Psoas muscle (tissue), 8 donors: Measurements from ENCODE around the gene NUP205. TPM values are rescaled to one million over a fixed set of nuclear protein-coding genes. Genes with fewer than 3 reads are reported as not detected.

Experiments
- ATAC-seq, 4 donors: fragments of 200-7000 bp; cut with Tn5 transposase; one replicate each; pipeline ENCODE4 v1.9.1; 2020; ENCODE audit warnings: moderate library complexity in 3 of 4, mild to moderate bottlenecking in 2 of 4
- DNase-seq, 2 donors: peaks; one replicate each; pipeline ENCODE4 v3.0.0-alpha.2; 2020
- H3K27ac ChIP-seq: fragments of 200-600 bp; one replicate; pipeline ENCODE4 v1.8.0; 2022
- H3K27me3 ChIP-seq, 3 donors: fragments of 200-600 bp in 1 of 3; one replicate each; pipeline versions ENCODE4 v1.6.1 to v1.8.0; 2013 to 2022; ENCODE audit warnings: low read length in 2 of 3, mild to moderate bottlenecking in 2 of 3, moderate library complexity in 1 of 3; ENCODE audit not compliant: insufficient read depth in 3 of 3
- H3K36me3 ChIP-seq, 2 donors: fragments of 200-600 bp in 1 of 2; one replicate each; pipeline versions ENCODE4 v1.6.1 to v1.8.0; 2013 to 2022; ENCODE audit warnings: low read depth in 1 of 2, mild to moderate bottlenecking in 1 of 2, moderate library complexity in 1 of 2; ENCODE audit not compliant: insufficient read depth in 1 of 2
- H3K4me1 ChIP-seq: fragments of 200-600 bp; one replicate; pipeline ENCODE4 v1.8.0; 2022
- H3K4me3 ChIP-seq: fragments of 200-600 bp; one replicate; pipeline ENCODE4 v1.8.0; 2022; ENCODE audit warnings: mild to moderate bottlenecking
- H3K9me3 ChIP-seq: fragments of 200-600 bp; one replicate; pipeline ENCODE4 v1.8.0; 2022
- CTCF ChIP-seq: fragments of 200-600 bp; IDR thresholded peaks from one replicate; pipeline ENCODE4 v1.8.0; 2022; ENCODE audit warnings: antibody characterized with exemption
- WGBS, 3 donors: extraction: QIAGEN DNeasy Blood & Tissue Kit; methylation state at CpG; one replicate each; pipeline versions ENCODE4 v1.1.6 to v1.1.7; 2013; 5-methylcytosine and 5-hydroxymethylcytosine counted together
- intact Hi-C, 2 donors: fragments of 100-400 bp; cut with DNase I; formaldehyde crosslinking; loops; one replicate each; pipeline versions ENCODE4 v1.11.0 to v1.14.2; 2022
- polyA plus RNA-seq, 3 donors: library from polyadenylated mRNA; stranded (reverse); fragments of 200-250 nt; gene quantifications; one replicate each; pipeline ENCODE4 v1.2.3, GENCODE V29; 2013
- total RNA-seq, 4 donors: library from RNA; stranded (reverse); fragmentation: NEBNext Ultra II Directional in 2 of 4; extraction: Animal tissue kit (Norgen Biotek cat#: 25700) in 2 of 4; gene quantifications; one replicate each; pipeline versions ENCODE4 v1.2.1 to v1.2.4, GENCODE V29; 2021 to 2023
- donor health status: healthy with polysubstance abuse.
- donor health status: DM: no; HTN: no; CAD: no; lungs with moderate emphysema.
- donor health status: Bipolar disorder and iron deficiency.
- donor health status: healthy.
- donor health status: DM: yes; HTN: yes; CAD: no.
- donor health status: DM: no; HTN: no; CAD: no.
- donor health status: DM: no; HTN: no; CAD: no.
- donor health status: DM: yes; HTN: yes; CAD: no.

NUP205 gene
- total and polyA plus RNA-seq, 7 donors, result 15.7 to 22.7 (median 19.5) TPM

- TF ChIP-seq CTCF, result no peak
- Histone ChIP-seq H3K4me3 (no peak overlapping the region), H3K36me3 (no peaks in the 10 kb centered on the region), H3K27ac (no peak overlapping the region), H3K27me3 (no peaks in the 10 kb centered on the region), H3K4me1 (no peaks in the 10 kb centered on the region), H3K9me3 (no peaks in the 10 kb centered on the region)
- ATAC-seq (no peak), DNase-seq (no peak)
- intact Hi-C loops, result loop anchor here (10.0 kb wide), 2 partner anchors 127 to 137 kb away; no protein-coding TSS in a partner anchor
- WGBS, 3 donors, result 46 to 78% (median 62%) methylated on average over 3 of the region's 3 CpGs
Observed at GRCh38 chr7:135552148-135552547, 5.6 kb upstream of the NUP205 start.

DNA sequence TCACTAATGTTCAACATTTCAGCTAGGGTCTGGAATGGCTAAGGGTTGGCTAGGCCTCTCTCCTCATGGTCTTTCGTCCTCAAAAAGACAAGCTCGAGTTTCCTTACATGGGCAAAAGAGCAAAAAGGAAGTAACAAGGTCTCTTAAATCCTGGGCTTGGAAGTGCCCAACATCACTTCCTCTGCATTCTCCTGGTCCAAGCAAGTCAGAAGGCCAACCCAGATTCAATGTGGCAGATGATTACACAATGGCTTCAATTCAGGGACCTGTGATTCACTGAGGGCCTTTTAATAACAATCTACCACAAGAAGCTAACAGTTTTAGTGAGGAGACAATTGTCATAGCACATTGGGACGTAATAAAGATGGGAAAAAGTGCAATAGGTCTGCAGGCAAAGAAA is 4.4 kb upstream of the NUP205 start:
- intact Hi-C loops, result loop anchor here (10.0 kb wide), 2 partner anchors 129 to 139 kb away; no protein-coding TSS in a partner anchor
- H3K4me1 ChIP-seq, result no peaks in the 10 kb centered on the region
- 86 to 91% (median 90%) methylated on average over 3 of the region's 3 CpGs for WGBS, 3 donors

DNA sequence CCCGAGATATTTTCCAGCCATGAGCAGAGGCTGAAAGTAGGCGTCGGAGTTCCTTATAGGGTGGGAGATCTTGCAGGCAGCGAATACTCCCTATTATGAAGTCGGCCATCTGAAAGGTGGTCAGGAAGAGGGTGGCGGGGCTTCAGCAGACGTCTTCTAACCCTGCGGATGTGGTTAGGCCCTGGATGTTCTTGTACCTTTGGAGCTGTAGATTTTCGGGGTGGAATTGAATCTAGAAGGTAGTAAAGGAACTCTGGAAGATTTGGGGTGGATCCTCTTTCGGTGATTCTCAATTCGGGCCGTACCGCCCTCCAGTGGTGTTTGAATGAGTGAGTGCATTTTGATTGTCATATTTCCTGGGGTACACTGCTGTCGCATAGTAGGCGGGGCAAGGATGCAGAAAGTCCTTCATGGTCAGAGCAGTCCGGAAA is 635 bp downstream of the NUP205 start:
- ATAC-seq (peak; percentile 65 to 85 (median 72)), DNase-seq (peak; percentile 43 to 63)
- H3K36me3 ChIP-seq, result no peaks in the 10 kb centered on the region
- intact Hi-C loops, result loop anchor here (2.0 to 10.0 kb wide), 6 partner anchors 46 to 278 kb away; partner anchors contain the start of gene CNOT4 (in 1 of the 2)
- WGBS, 3 donors, result 0 to 1% (median 0%) methylated on average over 16 of the region's 16 CpGs
- peak; percentile 53 for TF ChIP-seq CTCF
- peaks cover 8% of the 10 kb centered on the region for H3K4me1 ChIP-seq
- H3K27me3 ChIP-seq, result no peaks in the 10 kb centered on the region
- peak overlapping the region; percentile 94 for H3K4me3 ChIP-seq
- H3K27ac ChIP-seq, result peak overlapping the region; percentile 98
- no peaks in the 10 kb centered on the region for H3K9me3 ChIP-seq

More for the DNA sequence above, 4.4 kb upstream of the NUP205 start:
- Histone ChIP-seq H3K27me3 (no peaks in the 10 kb centered on the region), H3K27ac (no peak overlapping the region), H3K4me3 (no peak overlapping the region), H3K9me3 (no peaks in the 10 kb centered on the region), H3K36me3 (no peaks in the 10 kb centered on the region)
- no peak for TF ChIP-seq CTCF
- ATAC-seq, result no peak
- DNase-seq, result no peak

DNA sequence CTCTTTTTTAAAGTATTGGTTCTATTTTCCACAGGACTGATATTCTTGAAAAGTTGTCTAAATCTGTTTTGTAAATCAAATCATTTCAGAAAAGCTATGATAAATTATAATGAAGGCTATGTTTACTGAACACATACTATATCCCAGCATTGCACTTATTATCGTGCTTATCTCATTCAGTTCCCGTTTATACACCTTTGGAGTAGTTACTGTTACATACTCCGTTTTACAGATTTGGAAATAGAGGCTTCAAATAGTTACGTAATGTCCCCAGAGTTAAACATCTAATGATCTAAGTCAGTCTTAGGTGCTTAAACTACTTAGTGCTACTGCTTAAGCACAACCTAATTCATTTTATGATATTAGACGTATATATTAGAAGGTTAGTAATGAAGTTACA is 1.2 kb downstream of the NUP205 start:
- 53 to 63% (median 54%) methylated on average over 5 of the region's 5 CpGs for WGBS, 3 donors
- H3K9me3 ChIP-seq, result no peaks in the 10 kb centered on the region
- H3K4me1 ChIP-seq, result peaks cover 8% of the 10 kb centered on the region
- no peaks in the 10 kb centered on the region for H3K27me3 ChIP-seq
- no peak for TF ChIP-seq CTCF
- H3K36me3 ChIP-seq, result no peaks in the 10 kb centered on the region
- DNase-seq, result no peak
- H3K4me3 ChIP-seq, result peak overlapping the region; percentile 94
- peak overlapping the region; percentile 98 for H3K27ac ChIP-seq
- no peak for ATAC-seq
- intact Hi-C loops, result loop anchor here (2.0 to 10.0 kb wide), 6 partner anchors 46 to 278 kb away; partner anchors contain the start of gene CNOT4 (in 1 of the 2)

DNA sequence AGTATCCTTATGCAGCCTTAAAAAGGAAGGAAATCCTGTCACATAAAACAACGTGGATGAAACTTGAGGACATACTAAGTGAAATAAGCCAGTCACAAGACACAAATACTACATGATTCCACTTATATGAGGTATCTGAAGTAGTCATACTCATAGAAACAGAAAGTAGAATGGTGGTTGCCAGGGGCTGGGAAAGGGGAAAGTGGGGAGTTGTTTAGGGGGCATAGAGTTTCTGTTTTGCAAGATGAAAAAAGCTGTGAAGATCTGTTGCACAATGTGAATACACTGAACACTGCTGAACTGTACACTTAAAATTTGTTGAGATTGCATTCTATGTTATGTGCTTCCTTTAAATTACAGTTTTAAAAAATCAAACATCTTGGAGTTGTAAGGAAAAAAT is 2.9 kb downstream of the NUP205 start:
- Histone ChIP-seq H3K27me3 (no peaks in the 10 kb centered on the region), H3K4me1 (peaks cover 8% of the 10 kb centered on the region), H3K4me3 (no peak overlapping the region), H3K36me3 (no peaks in the 10 kb centered on the region), H3K27ac (no peak overlapping the region), H3K9me3 (no peaks in the 10 kb centered on the region)
- intact Hi-C loops, result no loop called here
- WGBS, 3 donors, result 51 to 67% (median 58%) methylated on average over 1 of the region's 1 CpG
- DNase-seq (no peak), ATAC-seq (no peak)
- no peak for TF ChIP-seq CTCF
